Spleen (tissue), 7 donors: Measurements from ENCODE around the gene TRIO.

ENCODE experiments used
- CTCF ChIP-seq, 11 experiments: fragments of 200-600 bp in 7 of 11; fragments of 450-650 bp in 4 of 11; sonication (generic) in 4 of 11; IDR thresholded peaks in 8 of 11; conservative IDR thresholded peaks in 3 of 11; 1 replicate in 7 of 11; 2 replicates in 4 of 11; pipeline versions ENCODE4 v1.4.0 to v1.8.0; 2016 to 2021; ENCODE audit warnings: antibody characterized with exemption in 11 of 11, inconsistent platforms in 4 of 11, mild to moderate bottlenecking in 1 of 11
- POLR2AphosphoS5 ChIP-seq, 3 donors: sonication (generic); formaldehyde crosslinking; IDR thresholded peaks; one replicate each; pipeline ENCODE4 v1.5.1; 2017; ENCODE audit warnings: antibody characterized with exemption in 3 of 3
- donor health status: DM: no; HTN: no; CAD: no; lungs with moderate emphysema.
- donor health status: DM: no; HTN: no; CAD: no.
- donor health status: DM: no; HTN: no; CAD: no.

- no peak for TF ChIP-seq CTCF (IDR thresholded peaks at IDR 0.05 in 8 of 11, conservative IDR thresholded peaks at IDR 0.05 in 3 of 11)
- no peak for TF ChIP-seq POLR2AphosphoS5 (IDR thresholded peaks at IDR 0.05)
Observed at GRCh38 chr5:14410068-14410393, 266.9 kb downstream of the TRIO start.
